Heart left ventricle (tissue), 13 donors: ENCODE measurements around the gene HDAC7.

Experiments
- CTCF ChIP-seq, 12 donors: fragments of 200-600 bp; sonication (generic) in 4 of 12; IDR thresholded peaks; one replicate each; pipeline versions ENCODE4 v1.5.0 to v1.8.0; 2018 to 2022; ENCODE audit warnings: antibody characterized with exemption in 12 of 12, mild to moderate bottlenecking in 5 of 12
- POLR2A ChIP-seq, 2 donors: fragments of 450-650 bp; IDR thresholded peaks; one replicate each; pipeline ENCODE4 v1.6.1; 2017; ENCODE audit warnings: antibody characterized with exemption in 2 of 2, mild to moderate bottlenecking in 2 of 2, moderate library complexity in 2 of 2
- donor health status: ischemic (EF 13 %, LVEDD 7.1; RV severe dilation, severe dysfunction).
- donor health status: DM: no; HTN: yes; CAD: no.
- donor health status: DM: no; HTN: no; CAD: no.
- donor health status: ischemic (EF 25% LVEDD 6.9; RV normal size, moderate dysfunction).
- donor health status: ischemic (EF 25% LVEDD 5.7; RV mildly dilated, moderate dysfunction).
- donor health status: ischemic (EF 35%, LVEDD 5.7; RV mildly dilated, moderate dysfunction).
- donor health status: nonischemic (EF 11% LVEDD 7.7; RV severe dilation, severe dysfunction).
- donor health status: DM: yes; HTN: yes; CAD: no.
- donor health status: PGD.
- donor health status: ischemic (EF 29% LVEDD 5.4; RV normal size, mild dysfunction).
- donor health status: nonischemic (EF 23%, LVEDD 6.1; RV moderate dilation, normal function).

GRCh38 chr12:47819896-47820630 is at the start of gene HDAC7:
- TF ChIP-seq POLR2A (IDR thresholded peaks at IDR 0.05) (peak in 1 of 2 donors; percentile 69), CTCF (IDR thresholded peaks at IDR 0.05) (peak in 1 of 12 donors; percentile 10)
